Measurements from ENCODE around the gene FAM110A.
A peak's percentile ranks its signal among the peaks of the same experiment; 100 is the strongest.
"Not testable (repeated sequence)": the region's sequence is repeated elsewhere in the genome, so short reads cannot be mapped to it uniquely, and the experiment has no call there.

FAM110A gene

DNA sequence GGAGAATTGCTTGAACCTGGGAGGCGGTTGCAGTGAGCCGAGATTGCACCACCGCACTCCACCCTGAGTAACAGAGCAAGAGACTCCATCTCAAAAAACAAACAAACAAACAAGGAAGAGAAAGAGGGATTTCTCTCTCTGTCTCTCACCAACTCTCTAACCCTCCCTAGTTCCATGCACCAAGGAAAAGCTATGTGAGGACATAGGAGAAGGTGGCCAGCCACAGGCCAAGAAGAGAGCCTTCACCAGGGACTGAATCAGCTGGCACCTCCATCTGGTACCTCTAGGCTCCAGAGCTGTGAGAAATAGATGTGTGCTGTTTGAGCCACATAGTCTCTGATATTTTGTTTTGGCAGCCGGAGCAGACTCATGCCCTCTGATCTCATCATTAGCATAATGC is 9.0 kb upstream of the FAM110A start:
- no peak for DNase-seq

DNA sequence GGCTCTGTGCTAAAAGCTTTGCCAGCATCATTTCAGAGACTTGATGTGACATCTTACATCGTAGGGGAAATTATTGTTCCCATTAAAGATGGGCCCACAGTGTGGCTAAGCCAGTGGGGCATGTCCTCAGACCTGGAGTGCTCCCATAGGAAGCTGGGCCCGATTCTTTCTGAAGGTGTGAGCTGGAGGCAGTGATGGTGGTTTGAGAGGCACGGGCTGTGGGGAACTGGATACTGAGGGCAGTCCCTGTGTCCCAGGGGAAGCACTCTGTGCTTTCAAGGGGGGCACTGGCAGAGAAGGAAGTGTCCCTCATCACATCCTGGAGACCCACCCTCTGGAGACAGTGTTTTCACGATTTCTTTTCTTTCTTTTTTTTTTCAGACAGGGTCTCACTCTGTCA is 8.6 kb upstream of the FAM110A start:
- DNase-seq = no peak

DNA sequence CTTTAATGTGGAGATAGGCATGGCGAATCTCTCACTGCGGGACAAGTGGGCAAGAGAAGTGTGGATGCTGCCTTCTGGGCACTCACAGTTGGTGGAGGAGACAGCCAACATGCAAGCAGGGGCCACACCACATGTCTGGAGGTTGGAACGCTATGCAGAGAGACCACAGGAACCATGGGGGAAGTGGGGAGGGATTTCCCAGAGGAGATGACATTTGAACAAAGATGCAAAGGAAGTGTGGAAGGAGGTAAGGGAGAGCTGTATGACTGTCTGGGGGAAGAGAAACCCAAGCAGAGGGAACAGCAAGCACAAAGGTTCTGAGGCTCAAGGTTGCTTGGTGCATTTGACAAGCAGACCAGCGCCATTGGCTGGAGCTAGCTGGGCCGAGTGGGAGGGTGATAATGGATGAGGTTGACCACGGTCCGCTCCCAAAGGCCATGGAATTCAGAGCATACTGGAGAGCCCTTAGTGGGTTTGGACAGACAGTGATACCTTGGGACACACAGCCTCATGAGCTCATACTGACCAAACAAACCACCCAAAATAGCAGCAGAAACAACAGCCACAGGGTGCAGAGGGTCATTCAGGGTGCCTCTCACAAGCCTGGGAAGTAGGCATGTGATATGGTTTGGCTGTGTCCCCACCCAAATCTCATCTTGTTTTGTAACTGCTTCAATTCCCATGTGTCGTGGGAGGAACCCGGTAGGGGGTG is 7.6 kb upstream of the FAM110A start:
- DNase-seq = no peak

DNA sequence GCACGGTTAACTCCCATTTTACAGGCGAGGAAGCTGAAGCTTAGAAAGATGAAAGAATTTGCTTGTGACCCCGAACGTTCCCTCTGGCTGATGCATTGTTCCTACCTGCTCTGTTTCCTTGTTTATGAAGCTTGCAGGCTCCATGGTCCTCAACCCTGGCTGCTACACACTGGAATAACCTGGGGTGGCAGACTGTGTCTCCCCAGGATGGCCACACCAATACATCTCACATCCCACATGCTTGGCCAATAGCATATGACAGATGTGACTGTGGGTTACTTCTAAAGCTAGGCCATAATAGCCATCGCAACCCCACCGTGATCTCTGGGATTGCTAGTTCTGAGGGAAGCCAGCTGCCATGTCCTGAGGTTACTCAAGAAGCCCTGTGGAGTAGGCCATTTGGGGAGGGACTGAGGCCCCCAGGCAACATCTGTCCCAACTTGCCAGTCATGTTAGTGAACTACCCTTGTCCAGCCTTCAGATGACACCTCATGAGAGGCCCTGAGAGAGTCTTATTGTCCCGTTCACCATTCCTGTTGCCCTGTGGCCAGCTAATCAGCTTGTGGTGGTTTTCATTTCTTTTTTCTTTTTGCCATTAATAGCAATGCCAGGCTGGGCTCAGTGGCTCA is 6.7 kb upstream of the FAM110A start:
- no peak for DNase-seq

DNA sequence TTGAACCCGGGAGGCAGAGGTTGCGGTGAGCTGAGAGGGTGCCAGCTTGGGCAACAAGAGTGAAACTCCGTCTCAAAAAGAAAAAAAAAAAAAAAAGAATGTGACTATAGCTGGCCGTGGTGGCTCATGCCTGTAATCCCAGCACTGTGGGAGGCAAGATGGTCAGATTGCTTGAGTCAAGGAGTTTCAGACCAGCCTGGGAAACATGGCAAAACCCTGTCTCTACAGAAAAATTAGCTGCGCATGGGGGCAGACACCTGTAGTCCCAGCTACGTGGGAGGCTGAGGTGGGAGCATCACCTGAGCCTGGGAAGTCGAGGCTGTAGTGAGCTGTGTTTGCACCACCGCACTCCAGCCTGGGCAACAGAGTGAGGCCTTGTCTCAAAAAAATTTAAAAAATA is 5.5 kb upstream of the FAM110A start:
- DNase-seq = not testable (repeated sequence)

DNA sequence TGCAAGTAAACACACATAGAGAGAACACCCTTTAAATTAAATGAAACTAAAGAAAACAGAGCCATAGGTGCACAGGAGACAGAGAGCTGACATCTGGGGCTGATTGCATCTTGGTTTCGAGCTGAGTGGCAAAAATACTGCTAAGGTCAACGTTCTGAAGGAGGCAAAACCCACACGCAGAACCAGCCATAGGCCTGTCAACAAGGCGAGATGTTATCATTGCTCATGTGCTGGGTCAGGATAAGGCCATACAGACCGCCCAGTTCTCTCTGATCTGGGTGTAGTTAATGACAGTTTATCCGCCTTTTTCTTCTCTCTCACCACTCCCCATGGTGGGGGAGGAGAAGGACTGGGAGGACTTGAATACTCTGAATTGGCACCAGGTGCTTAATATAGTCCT is 4.5 kb upstream of the FAM110A start:
- no peak for DNase-seq

DNA sequence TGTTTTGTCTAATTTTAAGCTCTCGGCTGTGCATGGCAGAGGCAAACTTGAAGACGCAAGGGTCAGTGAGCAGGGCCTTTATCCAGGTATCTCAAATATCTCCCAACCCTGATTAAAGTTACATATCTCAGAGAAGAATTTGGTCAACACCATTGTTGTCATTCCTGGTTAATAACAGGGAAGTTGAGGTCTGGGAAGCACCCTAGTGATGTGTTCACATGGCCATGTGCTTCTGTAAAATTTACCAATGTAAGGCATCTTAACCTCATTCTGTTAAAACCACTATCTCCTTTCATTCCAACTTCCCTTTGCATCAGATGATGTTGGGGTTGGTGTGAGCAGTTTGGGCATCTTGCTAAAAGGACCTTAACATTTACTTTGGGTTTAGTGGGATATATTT is 4.0 kb upstream of the FAM110A start:
- DNase-seq = no peak

DNA sequence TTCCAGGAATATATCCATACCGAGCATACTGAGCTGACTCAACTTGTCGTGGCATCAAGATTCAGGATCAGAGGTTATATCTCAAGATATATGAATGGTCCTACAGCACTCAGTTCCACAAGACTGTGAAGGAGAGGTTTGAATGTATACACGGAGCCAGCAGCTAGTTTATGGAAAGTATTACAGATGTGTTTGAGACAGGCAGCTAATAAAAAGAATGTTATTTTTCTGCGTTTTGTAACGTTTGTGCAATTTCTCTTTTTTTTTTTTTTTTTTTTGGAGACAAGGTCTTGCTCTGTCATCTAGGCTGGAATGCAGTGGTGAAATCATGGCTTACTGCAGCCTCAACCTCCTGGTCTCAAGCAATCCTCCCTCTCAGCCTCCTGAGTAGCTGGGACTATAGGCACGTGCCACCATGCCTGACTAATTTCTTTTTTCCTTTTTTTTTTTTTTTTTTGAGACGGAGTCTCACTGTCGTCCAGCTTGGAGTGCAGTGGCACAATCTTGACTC is 3.4 kb upstream of the FAM110A start:
- no peak for DNase-seq

DNA sequence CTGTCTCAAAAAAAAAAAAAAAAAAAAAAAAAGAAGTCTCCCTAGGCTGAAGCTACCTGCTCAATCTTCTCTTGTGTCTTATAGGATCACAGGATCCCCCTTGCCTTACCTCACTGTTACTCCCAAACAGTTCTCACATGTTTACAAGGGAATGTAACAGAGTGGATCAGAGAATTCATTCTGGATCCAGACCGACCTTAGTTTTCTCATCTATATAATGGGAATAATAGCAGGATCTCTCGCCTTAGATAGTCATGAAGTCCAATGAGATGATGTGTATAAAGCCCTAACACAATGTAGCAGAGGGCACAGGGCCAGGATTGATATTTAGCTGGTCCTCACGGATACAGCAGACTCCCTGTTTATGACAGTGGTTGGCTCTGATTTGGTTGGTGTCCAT is 2.3 kb upstream of the FAM110A start:
- DNase-seq = no peak

DNA sequence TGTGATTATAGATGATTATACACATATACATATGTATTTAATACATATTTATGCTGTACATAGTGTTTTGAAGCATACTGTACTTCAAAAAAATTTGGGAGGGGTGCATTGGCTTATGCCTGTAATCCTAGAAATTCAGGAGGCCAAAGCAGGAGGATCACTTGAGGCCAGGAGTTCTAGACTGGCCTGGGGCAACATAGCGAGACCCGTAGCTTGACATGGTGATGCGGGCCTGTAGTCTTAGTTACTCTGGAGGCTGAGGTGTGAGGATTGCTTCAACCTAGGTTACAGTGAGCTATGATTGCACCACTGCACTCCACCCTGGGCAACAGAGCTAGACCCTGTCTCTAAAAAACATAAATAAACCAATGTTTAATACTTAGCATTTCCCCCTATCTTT is 1.6 kb upstream of the FAM110A start:
- DNase-seq = no peak

DNA sequence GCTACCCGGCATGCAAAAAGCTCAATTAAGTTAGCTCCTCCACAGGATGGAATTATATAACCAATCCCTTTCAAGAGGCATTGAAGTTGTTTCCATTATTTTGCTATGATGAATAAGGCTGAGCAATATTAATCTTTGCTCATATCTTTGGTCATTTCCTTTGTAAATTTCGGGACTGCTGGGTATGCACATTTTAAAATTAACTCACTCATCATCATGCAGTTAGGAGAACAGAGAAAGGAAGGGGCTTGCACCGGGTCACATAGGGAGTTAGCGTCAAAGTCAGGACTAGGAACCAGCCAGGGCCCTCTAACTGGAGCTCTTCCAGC is 430 bp upstream of the FAM110A start:
- DNase-seq = no peak

DNA sequence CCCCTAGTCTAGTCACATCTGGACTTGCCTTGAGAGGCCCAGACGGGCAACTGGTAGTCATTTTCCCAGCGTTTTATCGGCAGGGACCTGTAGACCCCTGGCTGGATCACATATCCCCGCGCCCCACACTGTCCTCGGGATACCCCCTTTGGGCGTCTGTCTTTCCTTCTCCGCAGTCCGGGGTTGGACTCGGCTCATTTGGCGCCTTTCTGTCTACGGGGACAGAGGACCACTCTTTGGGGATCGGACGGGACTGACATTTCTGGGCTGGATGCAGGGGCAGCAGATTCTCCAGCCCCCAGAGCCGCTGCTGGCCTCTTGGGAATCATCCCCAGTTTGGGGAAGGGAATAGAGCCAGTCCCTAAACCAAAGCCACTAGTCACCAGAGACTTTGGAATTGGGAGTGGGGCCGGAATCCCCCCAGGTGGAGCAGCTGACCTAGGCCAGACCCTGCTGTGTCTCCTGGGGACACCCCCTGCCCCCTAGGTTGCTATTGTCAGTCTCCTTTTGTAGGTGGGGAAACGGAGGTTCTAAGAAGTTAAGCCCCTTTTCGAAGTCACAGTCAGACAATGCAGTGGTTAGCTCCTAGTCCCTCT is 734 bp downstream of the FAM110A start:
- no peak for DNase-seq

DNA sequence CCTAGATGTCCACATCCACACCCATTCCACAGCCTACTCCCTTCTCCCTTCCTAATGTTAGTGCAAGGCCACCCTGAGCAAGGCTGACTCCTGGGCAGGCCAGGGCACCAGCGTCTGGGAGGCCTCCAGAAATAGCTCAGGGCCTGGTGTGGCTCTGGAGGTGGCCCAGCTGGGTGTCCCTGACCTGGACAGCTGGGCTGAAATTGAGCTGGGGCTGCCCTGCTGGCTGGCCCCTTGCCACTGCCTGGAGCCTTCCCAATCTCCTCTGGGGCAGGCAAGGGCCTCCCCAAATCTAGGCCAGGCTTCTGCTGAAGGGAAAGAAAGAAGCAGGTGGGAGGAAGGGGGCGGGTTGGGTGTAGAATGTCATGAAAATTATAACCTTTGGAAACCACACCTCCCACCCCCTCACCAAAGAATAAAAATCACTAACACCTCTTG is 2.1 kb downstream of the FAM110A start:
- peak; percentile 26 for DNase-seq

DNA sequence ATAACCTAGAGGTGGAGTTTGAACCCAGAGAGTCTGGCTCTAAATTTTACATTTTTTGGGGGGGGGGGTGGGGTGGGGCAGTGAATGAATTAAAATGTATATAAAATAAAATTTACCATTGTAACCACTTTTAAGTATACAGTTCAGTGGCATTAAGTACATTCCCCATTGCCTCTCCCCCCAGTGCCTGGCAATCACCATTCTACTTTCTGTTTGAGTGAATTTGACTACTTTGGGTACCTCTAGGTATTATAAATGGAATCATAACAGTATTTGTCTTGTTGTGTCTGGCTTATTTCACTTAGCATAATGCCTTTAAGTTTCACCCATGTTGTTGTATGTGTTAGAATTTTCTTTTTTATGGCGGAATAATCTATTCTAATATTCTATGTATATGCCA is 2.7 kb downstream of the FAM110A start:
- no peak for DNase-seq

DNA sequence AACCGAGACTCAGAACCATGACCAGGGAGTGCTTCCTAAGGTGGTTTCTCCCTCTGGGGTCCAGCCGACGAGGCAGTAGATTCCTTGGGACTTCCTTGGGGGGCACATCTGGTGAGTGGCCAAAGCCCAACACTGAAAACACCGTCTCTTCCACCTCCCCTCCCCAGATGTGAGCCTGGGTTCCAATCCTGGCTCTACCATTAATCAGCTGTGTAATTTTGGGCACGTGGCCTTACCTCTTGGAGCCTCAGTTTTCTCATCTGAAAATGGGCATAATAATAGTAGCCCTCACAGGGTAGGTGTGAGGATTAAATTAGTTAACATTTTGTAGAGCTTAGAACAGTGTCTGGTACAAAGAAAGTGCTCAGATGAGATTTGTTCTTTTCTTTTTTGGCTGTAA is 5.5 kb downstream of the FAM110A start:
- no peak for DNase-seq

DNA sequence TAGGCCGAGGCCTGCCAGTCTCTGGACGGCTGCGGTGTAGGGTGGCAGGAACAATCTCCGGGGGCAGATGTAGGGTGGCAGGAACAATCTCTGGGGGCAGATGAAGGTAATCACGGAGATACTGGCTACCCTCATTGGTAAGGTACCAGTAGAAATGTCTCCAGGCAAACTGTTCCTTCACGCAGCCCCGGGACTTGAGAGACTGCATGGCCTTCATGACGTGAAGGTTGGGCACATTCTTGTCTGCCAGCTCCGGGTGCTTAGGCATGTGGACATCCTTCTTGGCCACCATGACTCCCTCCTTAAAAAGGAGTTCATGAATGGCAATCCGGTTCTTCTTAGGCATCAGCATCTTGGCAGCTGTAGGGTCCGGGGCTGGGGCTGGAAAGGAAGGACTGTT is 6.1 kb downstream of the FAM110A start:
- no peak for DNase-seq

DNA sequence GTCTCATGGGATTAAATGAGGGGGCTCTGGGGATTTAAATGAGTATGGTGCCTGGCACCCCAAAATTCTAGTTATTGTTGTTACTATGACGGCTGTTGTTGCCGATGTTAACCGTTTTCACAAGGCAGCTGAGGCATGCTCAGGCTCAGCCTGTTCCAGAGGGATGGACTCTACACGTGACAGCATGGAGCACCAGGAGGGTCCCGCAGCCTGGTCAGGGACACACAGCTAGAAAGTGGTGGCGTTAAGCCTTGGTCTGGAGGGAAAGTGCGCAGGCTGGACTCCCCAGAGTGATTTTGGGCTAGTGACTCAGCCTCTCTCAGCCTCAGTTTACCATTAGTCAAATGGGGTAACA is 7.0 kb downstream of the FAM110A start:
- DNase-seq = no peak

DNA sequence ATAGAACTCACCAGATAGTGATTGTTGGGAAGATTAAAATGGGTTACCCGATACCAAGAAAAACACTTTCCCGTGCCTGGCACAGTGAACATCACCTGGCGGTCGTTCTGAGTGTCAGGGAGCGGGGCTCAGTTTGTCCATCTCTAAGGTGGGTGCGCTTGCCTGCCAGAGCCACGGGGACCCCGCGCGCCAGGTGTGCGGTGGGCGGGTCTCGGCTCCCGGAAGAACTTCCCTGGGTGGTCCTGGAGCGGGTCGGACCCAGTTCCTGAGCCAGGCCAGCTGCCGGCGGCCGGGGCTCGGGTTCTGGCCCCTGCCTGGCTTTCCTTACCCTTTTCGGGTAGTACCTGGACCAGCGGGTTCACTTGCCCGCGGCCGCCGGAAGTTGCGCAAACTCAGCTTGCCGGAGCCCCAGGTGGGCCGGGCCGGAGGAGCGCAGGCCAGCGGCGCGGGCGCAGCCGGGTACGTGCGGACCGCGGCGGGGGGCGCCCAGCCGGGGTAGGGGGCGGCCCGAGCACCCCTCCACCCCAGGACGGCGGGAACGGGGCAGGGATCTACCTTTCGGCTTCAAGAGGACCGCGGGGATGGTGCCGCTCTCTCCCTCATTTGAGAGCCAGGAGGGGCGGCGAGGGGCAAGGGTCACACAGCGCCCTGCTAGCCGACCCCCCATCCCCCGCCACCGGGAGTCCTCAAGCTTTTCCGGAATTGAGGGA is 7.5 kb downstream of the FAM110A start:
- DNase-seq = no peak

DNA sequence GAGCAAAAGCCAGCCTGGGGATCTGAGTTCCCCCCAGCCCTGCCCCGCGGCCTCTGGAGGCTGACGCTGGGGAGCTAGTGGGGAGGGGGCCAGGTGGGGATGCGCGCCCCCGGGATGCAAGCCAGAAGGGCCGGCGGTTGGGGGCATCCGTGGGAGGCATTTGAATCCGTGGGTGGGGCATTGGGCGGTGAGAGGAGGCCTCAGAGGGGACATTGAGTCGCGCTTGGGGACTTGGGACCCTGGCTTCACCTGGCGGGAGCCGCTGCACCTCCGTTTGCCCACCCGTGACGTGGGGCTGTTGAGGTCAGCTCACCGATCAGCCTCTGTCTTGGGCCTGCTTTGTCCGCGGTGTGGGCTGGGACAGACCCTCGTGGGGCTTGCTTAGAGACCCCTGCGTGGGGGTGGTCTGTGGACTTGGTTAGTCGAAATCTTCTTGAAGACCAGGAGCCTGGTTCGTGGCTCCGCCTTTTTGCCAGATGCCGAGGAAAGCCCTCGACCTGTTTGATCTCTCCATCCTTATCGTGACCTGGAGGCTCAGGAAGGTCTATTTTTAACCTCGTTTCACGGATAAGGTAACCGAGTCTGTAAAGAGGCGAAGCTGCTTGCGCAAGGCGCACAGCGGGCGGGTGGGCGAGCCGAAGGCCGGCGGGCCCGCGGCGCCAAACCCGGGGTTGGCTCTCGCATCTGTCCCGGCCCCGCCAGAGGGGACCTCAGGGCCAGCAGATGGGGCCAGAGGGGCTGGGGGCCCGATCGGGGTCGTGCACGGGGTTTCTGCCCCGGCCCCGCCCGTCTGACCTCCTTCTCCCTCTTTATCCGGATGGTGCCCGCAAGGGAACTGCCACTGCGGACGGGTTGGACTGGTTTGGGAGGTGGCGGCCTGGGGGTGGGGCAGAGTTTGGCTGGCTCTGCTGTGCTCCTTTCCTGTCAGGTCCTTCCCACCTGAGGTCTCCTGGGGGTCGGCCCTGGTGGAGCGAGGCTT is 8.3 kb downstream of the FAM110A start:
- DNase-seq = no peak

DNA sequence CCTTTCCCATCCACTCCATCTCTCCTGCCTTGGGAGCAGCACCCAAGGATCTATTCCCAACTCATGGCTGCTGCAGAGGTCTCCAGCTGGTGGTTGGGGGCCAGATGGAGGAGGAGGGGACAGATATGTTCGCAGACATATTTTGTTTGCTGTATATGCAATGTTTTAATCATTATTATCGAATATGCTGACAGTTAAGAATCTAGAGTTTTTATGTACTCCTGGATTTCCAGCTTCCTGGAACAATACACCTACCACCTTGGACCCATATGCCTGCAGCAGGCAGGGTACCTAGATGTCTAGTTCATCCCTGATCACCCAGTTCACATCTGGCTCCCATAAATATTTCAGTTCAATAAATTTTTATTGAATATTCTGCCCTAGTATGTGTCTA is 9.0 kb downstream of the FAM110A start:
- DNase-seq = no peak

DNA sequence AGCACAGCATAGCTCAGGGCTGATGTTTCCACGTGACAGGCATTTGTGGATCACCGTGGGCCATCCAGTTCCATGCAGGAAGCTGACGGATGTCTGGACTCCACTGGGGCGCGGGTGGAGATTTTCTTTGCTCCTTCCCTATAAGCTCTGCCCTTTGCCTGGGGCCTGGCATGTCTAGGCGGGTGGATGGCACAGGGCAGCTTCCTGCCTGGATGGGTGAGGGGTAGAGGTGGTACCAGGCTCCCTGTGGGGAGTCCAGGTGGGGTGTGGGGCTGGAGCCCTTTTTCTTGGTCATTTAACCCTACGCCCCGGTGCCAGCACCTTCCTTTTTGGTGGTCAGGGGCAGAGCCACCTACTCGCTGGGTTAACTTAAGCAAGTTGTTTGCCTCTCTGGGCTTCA is 10.4 kb downstream of the FAM110A start:
- DNase-seq = no peak

DNA sequence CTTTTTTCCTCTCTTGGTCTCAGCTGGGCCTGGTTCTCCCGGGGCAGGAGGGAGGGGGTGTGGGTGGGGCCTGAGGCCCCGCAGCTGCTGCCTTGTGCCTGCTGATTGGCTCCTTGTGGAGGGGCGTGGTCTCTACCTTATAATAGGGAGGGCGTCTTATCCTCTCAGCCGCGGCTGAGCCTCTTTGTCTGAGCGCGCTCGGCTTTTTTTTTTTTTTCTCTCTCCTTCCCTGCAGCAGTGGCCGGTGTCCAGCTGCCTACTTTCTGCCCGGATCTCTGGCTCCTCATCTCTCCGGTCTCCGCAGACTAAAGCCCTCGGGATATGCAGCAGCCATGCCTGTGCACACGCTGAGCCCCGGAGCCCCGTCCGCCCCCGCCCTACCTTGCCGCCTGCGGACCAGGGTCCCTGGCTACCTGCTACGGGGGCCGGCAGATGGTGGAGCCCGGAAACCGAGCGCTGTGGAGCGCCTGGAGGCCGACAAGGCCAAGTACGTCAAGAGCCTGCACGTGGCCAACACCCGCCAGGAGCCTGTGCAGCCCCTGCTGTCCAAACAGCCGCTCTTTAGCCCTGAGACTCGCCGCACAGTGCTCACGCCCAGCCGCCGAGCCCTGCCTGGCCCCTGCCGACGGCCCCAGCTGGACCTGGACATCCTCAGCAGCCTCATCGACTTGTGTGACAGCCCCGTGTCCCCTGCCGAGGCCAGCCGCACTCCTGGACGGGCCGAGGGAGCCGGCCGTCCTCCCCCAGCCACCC is 11.1 kb downstream of the FAM110A start:
- DNase-seq = peak; percentile 79

Data from DMS 273 treated with DMSO at 0.1 percent for 48 hours (cell line).